ENCODE measurements around the gene SASH1. TPM values are rescaled to one million over a fixed set of nuclear protein-coding genes. Genes with fewer than 3 reads are reported as not detected.

Gene SASH1
- total RNA-seq, 1 experiment from 2014 or later: 12.3 TPM

- CTCF ChIA-PET: no interaction called here
- Mint-ChIP-seq H3K4me1 (ENCODE audit: low read depth, unreplicated experiment) (no peaks in the 10 kb centered on the region), H3K4me3 (ENCODE audit: low read depth, unreplicated experiment) (no peak overlapping the region), H3K27ac (ENCODE audit: unreplicated experiment) (no peak overlapping the region), H3K9me3 (ENCODE audit: low read depth, unreplicated experiment) (no peaks in the 10 kb centered on the region), H3K27me3 (ENCODE audit: unreplicated experiment) (no peaks in the 10 kb centered on the region), H3K36me3 (ENCODE audit: insufficient read depth, unreplicated experiment) (no peaks in the 10 kb centered on the region)
- intact Hi-C loops (cut with micrococcal nuclease; ENCODE audit: unreplicated experiment): no loop called here
- TF ChIP-seq, protein P1, sequence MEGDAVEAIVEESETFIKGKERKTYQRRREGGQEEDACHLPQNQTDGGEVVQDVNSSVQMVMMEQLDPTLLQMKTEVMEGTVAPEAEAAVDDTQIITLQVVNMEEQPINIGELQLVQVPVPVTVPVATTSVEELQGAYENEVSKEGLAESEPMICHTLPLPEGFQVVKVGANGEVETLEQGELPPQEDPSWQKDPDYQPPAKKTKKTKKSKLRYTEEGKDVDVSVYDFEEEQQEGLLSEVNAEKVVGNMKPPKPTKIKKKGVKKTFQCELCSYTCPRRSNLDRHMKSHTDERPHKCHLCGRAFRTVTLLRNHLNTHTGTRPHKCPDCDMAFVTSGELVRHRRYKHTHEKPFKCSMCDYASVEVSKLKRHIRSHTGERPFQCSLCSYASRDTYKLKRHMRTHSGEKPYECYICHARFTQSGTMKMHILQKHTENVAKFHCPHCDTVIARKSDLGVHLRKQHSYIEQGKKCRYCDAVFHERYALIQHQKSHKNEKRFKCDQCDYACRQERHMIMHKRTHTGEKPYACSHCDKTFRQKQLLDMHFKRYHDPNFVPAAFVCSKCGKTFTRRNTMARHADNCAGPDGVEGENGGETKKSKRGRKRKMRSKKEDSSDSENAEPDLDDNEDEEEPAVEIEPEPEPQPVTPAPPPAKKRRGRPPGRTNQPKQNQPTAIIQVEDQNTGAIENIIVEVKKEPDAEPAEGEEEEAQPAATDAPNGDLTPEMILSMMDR (IDR thresholded peaks at IDR 0.05; ENCODE audit: unreplicated experiment): no peak
- no peak for DNase-seq
- BruUV-seq (replicated peaks): no TSS peak
Observed at GRCh38 chr6:148370176-148370575, 27.5 kb downstream of the SASH1 start.

DNA sequence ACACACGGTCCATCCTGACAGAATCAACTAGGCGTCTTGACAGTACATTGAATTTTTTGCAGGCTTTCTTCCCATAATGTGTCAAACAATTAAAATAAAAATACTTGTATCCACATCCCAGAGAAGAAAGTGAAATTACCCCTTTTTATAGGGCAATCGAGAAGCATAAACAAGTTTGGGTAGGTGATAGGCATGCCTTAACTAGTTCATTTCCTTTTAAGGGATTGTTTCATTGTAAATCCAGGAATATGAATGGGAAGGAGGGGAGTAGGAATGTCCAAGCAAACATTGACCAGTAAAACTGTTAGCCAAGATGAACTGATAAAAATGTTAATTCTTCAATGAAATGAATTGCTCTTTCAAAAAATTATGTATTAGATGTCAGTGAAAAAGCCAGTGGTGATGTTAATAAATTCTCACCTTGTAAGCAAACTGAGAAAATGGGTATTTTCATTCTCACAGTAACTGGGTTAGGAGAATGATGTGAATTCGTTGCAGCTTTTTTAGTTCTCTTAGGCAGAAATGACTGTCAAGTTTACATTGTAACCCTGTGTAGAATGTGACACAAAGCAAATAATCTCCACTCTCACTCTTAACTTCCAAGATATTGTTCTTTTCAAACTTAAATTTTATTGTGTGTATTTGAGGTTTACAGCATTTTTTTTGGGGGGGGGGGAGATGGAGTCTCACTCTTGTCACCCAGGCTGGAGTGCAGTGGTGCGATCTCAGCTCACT lies 31.6 kb downstream of the SASH1 start:
- H3K27me3 Mint-ChIP-seq (ENCODE audit: unreplicated experiment): no peaks in the 10 kb centered on the region
- intact Hi-C loops (cut with micrococcal nuclease; ENCODE audit: unreplicated experiment): no loop called here
- CTCF ChIA-PET: no interaction called here
- no peaks in the 10 kb centered on the region for H3K36me3 Mint-ChIP-seq (ENCODE audit: insufficient read depth, unreplicated experiment)
- H3K27ac Mint-ChIP-seq (ENCODE audit: unreplicated experiment): no peak overlapping the region
- no peak for DNase-seq
- H3K4me1 Mint-ChIP-seq (ENCODE audit: low read depth, unreplicated experiment): no peaks in the 10 kb centered on the region
- H3K9me3 Mint-ChIP-seq (ENCODE audit: low read depth, unreplicated experiment): no peaks in the 10 kb centered on the region
- BruUV-seq (replicated peaks): no TSS peak
- no peak overlapping the region for H3K4me3 Mint-ChIP-seq (ENCODE audit: low read depth, unreplicated experiment)
- TF ChIP-seq, protein P1 (IDR thresholded peaks at IDR 0.05; ENCODE audit: unreplicated experiment): no peak

DNA sequence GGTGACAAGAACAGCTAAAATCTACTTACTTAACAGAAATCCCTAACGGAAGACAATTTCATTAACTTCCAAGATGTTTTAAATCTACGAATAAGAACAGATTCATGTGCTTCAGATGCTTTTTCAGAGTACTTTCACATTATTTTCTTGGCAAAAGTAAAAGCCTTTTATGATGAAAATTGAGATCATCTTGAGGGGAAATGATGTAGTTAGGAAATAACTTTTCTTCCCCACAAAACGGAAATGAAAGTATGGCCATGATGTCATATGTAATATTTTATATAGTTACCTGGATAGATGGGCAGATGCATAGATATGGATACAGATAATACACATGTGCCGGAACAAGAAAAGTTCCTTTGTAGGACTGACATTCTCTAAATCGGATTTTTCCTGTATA lies 32.8 kb downstream of the SASH1 start:
- no peak overlapping the region for H3K27ac Mint-ChIP-seq (ENCODE audit: unreplicated experiment)
- intact Hi-C loops (cut with micrococcal nuclease; ENCODE audit: unreplicated experiment): no loop called here
- TF ChIP-seq, protein P1 (IDR thresholded peaks at IDR 0.05; ENCODE audit: unreplicated experiment): no peak
- CTCF ChIA-PET: no interaction called here
- no peaks in the 10 kb centered on the region for H3K36me3 Mint-ChIP-seq (ENCODE audit: insufficient read depth, unreplicated experiment)
- no peaks in the 10 kb centered on the region for H3K27me3 Mint-ChIP-seq (ENCODE audit: unreplicated experiment)
- H3K4me3 Mint-ChIP-seq (ENCODE audit: low read depth, unreplicated experiment): no peak overlapping the region
- H3K4me1 Mint-ChIP-seq (ENCODE audit: low read depth, unreplicated experiment): no peaks in the 10 kb centered on the region
- H3K9me3 Mint-ChIP-seq (ENCODE audit: low read depth, unreplicated experiment): no peaks in the 10 kb centered on the region
- no peak for DNase-seq
- no TSS peak for BruUV-seq (replicated peaks)

GRCh38 chr6:148379481-148379880 lies 36.8 kb downstream of the SASH1 start:
- no peak for DNase-seq
- Mint-ChIP-seq H3K27ac (ENCODE audit: unreplicated experiment) (no peak overlapping the region), H3K9me3 (ENCODE audit: low read depth, unreplicated experiment) (no peaks in the 10 kb centered on the region), H3K36me3 (ENCODE audit: insufficient read depth, unreplicated experiment) (no peaks in the 10 kb centered on the region), H3K4me1 (ENCODE audit: low read depth, unreplicated experiment) (no peaks in the 10 kb centered on the region), H3K4me3 (ENCODE audit: low read depth, unreplicated experiment) (no peak overlapping the region), H3K27me3 (ENCODE audit: unreplicated experiment) (no peaks in the 10 kb centered on the region)
- TF ChIP-seq, protein P1 (IDR thresholded peaks at IDR 0.05; ENCODE audit: unreplicated experiment): no peak
- CTCF ChIA-PET: no interaction called here
- intact Hi-C loops (cut with micrococcal nuclease; ENCODE audit: unreplicated experiment): no loop called here
- BruUV-seq (replicated peaks): no TSS peak

Measured in Calu3 (cell line).